GM18526 (cell line): Measurements from ENCODE around the gene RAI1.

Source experiments
- POLR2A ChIP-seq: IDR thresholded peaks from 3 replicates; pipeline ENCODE4 v1.6.1; 2011; ENCODE audit not compliant: insufficient read length; ENCODE audit errors: extremely low read depth

The RAI1 gene

GRCh38 chr17:17742133-17742621, 60.9 kb downstream of the RAI1 start:
- no peak for TF ChIP-seq POLR2A

DNA sequence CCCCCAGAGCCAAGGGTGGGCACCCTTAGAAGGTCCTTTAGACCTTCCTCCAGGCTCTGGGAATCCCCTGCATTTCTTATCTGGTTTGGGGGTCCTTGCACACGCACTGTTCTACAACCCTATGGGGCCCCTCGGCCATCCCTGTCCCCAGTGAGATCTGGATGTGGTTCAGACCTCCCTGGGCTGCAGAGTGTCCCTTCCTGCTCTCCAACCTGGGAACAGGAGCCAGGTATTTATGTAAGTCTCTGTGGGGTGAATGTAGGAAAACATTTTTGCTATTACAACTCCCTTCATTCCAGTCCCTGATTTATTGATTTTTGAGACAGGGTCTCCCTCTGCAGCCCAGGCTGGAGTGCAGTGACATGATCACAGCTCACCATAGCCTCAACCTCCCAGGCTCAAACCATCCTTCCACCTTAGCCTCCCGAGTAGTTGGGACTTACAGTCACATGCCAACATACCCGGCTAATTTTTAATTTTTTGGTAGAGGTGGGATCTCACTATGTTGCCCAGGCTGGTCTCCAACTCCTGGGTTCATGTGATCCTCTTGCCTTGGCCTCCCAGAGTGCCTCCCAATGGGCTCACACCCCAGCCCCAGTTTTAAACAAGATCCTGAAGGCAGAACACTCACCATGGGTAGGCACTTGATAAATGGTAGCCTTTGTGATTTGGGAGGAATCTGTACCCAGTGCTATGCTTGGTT, 61.6 kb downstream of the RAI1 start:
- no peak for TF ChIP-seq POLR2A

GRCh38 chr17:17743391-17744112, 62.3 kb downstream of the RAI1 start:
- no peak for TF ChIP-seq POLR2A

- TF ChIP-seq POLR2A: no peak
Measured at GRCh38 chr17:17744116-17744515, 62.9 kb downstream of the RAI1 start.

DNA sequence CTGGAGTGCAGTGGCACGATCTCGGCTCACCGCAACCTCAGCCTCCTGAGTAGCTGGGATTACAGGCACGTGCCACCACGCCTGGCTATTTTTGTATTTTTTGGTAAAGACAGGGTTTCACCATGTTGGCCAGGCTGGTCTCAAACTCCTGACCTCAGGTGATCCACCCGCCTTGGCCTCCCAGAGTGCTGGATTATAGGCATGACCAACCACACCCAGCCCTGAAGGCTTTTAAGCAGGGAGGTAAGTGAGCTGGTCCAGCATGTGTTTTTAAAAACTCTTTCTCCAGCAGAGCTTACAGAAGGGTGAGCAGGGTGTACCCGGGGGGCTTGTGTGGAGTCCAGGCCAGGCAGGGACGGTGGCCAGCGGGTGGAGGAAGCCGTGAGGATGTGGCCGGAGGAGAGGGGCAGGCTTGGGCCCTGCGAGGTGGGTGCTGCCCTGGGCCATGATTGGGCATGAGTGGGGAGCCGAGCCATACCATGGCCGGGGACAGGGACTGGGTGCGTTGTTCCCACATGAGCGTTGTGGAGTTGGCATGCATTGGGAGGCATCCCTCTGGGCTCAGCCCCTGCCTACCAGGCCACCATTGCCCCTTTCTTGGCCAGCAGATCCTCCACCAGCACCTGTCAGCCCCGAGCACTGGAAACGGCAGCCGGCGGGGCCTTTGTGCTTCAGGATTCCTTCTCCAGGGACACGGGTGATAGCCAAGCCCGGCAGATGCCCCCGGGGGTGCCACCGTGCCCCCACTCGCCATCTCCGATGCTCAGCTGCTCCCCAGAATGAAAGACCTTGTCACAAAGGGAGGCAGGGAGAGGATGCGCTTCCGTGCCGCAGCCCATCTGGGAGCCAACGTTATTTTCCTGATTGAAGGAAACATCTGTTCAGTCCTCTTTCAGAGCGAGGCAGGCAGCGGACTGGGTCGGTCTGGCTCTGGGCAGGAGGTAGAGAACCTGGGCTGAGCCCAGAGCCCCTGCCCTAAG, 64.5 kb downstream of the RAI1 start:
- TF ChIP-seq POLR2A: no peak

DNA sequence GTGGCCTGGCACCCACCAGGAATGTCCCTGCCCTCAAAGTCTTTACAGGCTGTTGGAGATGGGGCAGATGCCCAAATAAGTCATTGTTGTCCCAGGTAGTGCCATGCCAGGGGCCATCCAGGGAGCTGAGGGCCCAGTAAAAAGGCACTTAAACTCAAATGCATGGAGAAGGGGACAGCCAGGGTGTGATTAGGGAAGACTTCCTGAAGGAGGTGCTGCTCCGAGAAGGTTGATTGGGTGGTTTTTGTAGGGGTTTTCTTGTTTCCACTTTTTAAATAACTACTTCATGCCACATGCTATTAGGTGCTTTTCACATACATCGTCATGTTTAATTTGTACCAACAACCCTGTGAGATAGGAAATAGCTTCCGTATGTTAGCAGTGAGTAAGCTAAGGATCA, 66.9 kb downstream of the RAI1 start:
- TF ChIP-seq POLR2A: no peak

DNA sequence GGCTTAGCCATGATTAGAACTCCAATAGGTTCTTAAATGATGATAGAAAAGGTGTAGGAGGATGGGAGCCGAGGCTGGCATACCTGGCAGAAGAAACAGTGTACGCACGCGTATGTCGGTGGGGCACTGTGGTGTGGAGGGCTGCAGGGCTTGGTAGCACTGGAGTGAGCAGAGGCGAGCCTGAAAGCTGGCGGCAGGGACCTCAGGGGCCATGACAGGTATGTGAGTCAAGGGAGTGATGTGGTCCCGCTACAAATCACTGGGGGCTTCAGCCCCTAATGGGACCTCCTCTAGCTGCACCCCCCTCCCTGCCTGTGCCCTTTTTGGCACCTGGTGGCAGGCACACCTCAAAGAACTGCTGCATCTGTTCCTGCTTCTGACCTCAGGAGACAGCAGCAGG, 67.3 kb downstream of the RAI1 start:
- no peak for TF ChIP-seq POLR2A

- TF ChIP-seq POLR2A: no peak
Measured at GRCh38 chr17:17749025-17749772, 67.9 kb downstream of the RAI1 start.

DNA sequence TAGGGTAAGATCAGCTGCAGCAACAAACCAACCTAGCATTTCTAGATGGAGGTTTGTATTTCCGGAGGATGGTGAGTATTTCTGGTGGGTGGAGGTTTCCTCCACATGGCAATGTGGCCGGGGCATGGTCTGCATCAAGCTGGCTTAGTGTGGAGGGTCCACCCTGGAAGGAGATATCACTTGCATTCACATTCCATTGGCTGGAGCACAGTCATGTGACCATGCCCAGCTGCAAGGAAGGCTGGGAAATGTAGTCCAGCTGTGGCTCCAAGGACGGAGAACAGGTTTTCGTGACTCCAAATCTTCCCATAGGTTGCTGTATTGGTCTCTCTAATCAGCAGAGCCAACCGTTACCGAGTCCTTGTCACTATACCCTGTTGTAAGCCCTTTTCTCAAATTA, 68.7 kb downstream of the RAI1 start:
- no peak for TF ChIP-seq POLR2A

DNA sequence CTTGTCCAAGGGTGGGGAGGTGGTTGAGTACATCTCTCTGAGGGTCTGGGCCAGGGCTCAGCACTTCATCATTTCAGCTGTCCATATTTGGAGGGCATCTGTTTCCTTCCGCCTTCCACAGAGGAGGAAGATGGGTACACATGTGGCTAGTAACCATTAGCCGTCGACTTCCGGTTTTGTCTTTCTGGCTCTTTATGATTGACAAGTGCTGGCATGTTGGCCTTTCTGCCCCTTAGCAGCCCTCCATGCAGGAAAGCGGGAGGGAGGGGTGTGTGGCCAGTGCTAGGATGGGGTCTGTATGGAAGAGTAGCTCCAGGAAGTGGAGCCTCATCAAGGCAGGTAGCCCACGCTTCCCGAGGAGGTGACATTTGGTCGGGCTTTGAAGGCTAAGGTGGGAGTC, 69.6 kb downstream of the RAI1 start:
- TF ChIP-seq POLR2A: no peak

GRCh38 chr17:17751489-17752088, 70.3 kb downstream of the RAI1 start:
- no peak for TF ChIP-seq POLR2A

GRCh38 chr17:17752089-17752820, 71.0 kb downstream of the RAI1 start:
- TF ChIP-seq POLR2A: peak; percentile 52

- TF ChIP-seq POLR2A: no peak
Measured at GRCh38 chr17:17752821-17753321, 71.6 kb downstream of the RAI1 start.
